Immature natural killer cell (primary cell): Measurements from ENCODE around the gene NEURL4. TPM values are rescaled to one million over a fixed set of nuclear protein-coding genes. Genes with fewer than 3 reads are reported as not detected.
"Not testable (repeated sequence)": the region's sequence is repeated elsewhere in the genome, so short reads cannot be mapped to it uniquely, and the experiment has no call there.

Experiments
- DNase-seq, 3 donors: peaks; one replicate each; pipeline ENCODE4 v3.0.0; 2022; ENCODE audit warnings: mixed read lengths in 1 of 3
- H3K27ac Mint-ChIP-seq, 6 donors: one replicate each; pipeline ENCODE4 v1.8.0; 2020; ENCODE audit warnings: mixed read lengths in 6 of 6, mild to moderate bottlenecking in 5 of 6, inconsistent platforms in 4 of 6, moderate library complexity in 3 of 6
- H3K27me3 Mint-ChIP-seq, 3 donors: one replicate each; pipeline ENCODE4 v1.8.0; 2020 to 2021; ENCODE audit warnings: low read depth in 3 of 3, mild to moderate bottlenecking in 3 of 3, mixed read lengths in 3 of 3, moderate library complexity in 3 of 3, inconsistent platforms in 1 of 3
- H3K36me3 Mint-ChIP-seq, 3 donors: one replicate each; pipeline ENCODE4 v1.8.0; 2020; ENCODE audit warnings: mixed read lengths in 3 of 3, inconsistent platforms in 2 of 3, mild to moderate bottlenecking in 2 of 3
- H3K4me1 Mint-ChIP-seq, 2 donors: one replicate each; pipeline ENCODE4 v1.8.0; 2020; ENCODE audit warnings: inconsistent platforms in 2 of 2, mild to moderate bottlenecking in 2 of 2, mixed read lengths in 2 of 2, moderate library complexity in 1 of 2
- H3K4me3 Mint-ChIP-seq, 5 donors: one replicate each; pipeline ENCODE4 v1.8.0; 2020; ENCODE audit warnings: mild to moderate bottlenecking in 5 of 5, mixed read lengths in 5 of 5, inconsistent platforms in 3 of 5, moderate library complexity in 3 of 5
- H3K9me3 Mint-ChIP-seq, 6 donors: one replicate each; pipeline ENCODE4 v1.8.0; 2020; ENCODE audit warnings: mild to moderate bottlenecking in 6 of 6, mixed read lengths in 6 of 6, inconsistent platforms in 4 of 6, moderate library complexity in 3 of 6
- polyA plus RNA-seq, 3 donors: library from polyadenylated mRNA; unstranded; fragments of 300-500 nt; fragmentation: Illumina TruSeq; gene quantifications; one replicate each; pipeline ENCODE4 v1.2.3, GENCODE V29; 2021

Gene NEURL4
- 1 to 10 TPM in 2 of 3 donors, under 1 TPM in 1; 0.58 to 2.8 (median 1.4) TPM for polyA plus RNA-seq

GRCh38 chr17:7328840-7329373 is at the start of gene NEURL4:
Gene NEURL4, minus strand, starts transcription at chr17:7329335. Its CDS starts 23 bp downstream, at chr17:7329312.
- Mint-ChIP-seq H3K4me3 (peak within 1 kb of the TSS; percentile 91 to 99 (median 97)), H3K36me3 (no peaks in the 10 kb centered on the region), H3K9me3 (no peaks in the 10 kb centered on the region), H3K27ac (peak within 1 kb of the TSS; percentile 94 to 98 (median 96)), H3K27me3 (peaks cover 9 to 14% (median 13%) of the 10 kb centered on the region in 3 donors), H3K4me1 (peaks cover 23 to 31% of the 10 kb centered on the region in 2 donors)
- DNase-seq = no peak

DNA sequence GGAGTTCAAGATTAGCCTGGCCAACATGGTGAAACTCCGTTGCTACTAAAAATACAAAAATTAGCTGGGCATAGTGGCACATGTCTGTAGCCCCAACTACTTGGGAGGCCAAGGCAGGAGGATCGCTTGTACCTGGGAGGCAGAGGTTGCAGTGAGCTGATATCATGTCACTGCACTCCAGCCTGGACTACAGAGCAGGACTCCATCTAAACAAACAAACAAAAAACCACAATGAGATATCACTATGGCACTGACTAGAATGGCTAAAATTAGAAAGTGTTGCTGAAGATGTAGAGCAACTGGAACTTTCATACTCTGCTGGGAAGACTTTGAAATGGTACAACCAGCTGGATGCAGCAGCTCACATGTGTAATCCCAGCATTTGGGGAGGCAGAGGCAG is 45.2 kb upstream of the NEURL4 start:
- Mint-ChIP-seq H3K27ac (no peak overlapping the region), H3K4me1 (no peaks in the 10 kb centered on the region), H3K27me3 (peaks cover 2 to 11% (median 8%) of the 10 kb centered on the region in 3 donors), H3K9me3 (peaks cover 0 to 1% (median 0%) of the 10 kb centered on the region in 6 donors), H3K36me3 (no peaks in the 10 kb centered on the region), H3K4me3 (no peak overlapping the region)
- DNase-seq = no peak

DNA sequence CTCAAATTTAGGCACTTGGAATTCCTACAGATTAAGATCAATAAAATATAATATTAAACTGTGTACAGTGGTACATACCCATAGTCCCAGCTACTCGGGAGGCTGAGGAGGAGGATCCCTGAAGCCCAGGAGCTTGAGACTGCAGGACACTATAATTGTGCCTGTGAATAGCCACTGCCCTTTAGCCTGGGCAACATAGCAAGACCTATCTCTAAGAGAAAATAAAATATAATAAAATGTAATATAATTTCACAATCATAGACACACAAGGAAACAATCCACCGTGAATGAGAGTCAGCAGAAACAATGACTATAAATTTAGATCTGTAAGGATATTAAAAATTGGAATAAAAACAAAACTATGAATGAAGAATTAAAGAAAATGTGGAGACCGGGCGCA is 41.7 kb upstream of the NEURL4 start:
- H3K27me3 Mint-ChIP-seq = peaks cover 2 to 6% (median 5%) of the 10 kb centered on the region in 3 donors
- no peaks in the 10 kb centered on the region for H3K9me3 Mint-ChIP-seq
- H3K27ac Mint-ChIP-seq = no peak overlapping the region
- no peaks in the 10 kb centered on the region for H3K4me1 Mint-ChIP-seq
- no peaks in the 10 kb centered on the region for H3K36me3 Mint-ChIP-seq
- H3K4me3 Mint-ChIP-seq = no peak overlapping the region
- DNase-seq = no peak

DNA sequence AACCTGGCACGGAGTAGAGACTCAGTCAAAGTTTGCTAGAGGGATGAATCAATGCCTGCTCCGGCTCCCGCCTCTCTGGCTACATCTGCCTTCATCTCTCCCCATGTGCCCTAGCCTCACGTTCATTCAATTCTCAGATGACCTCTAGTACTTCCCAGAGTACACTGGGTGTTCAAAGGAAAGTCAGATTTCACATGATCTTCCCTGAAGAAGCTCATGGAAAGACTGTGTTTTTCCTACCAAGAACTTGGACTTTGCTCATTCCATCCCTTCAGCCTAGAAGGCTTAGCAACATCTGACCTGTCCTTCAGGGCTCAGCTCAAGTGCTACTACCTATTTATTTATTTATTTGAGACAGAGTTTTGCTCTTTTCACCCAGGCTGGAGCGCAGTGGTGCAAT is 40.7 kb upstream of the NEURL4 start:
- no peak overlapping the region for H3K4me3 Mint-ChIP-seq
- no peaks in the 10 kb centered on the region for H3K9me3 Mint-ChIP-seq
- no peak for DNase-seq
- no peak overlapping the region for H3K27ac Mint-ChIP-seq
- H3K36me3 Mint-ChIP-seq = no peaks in the 10 kb centered on the region
- H3K27me3 Mint-ChIP-seq = peaks cover 4 to 6% (median 5%) of the 10 kb centered on the region in 3 donors
- no peaks in the 10 kb centered on the region for H3K4me1 Mint-ChIP-seq

DNA sequence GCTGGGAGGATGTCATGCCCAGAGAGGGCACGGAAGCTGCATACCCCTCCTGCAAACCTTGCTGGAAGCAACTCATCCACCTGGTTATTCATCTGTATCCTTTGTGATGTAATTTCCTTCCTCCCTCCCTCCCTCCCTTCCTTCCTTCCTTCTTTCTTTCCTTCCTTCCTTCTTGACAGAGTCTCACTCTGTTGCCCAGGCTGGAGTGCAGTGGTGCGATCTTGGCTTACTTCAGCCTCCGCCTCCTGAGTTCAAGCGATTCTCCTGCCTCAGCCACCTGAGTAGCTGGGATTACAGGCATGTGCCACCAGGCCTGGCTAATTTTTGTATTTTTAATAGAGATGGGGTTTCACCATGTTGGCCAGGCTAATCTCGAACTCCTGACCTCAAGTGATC is 39.5 kb upstream of the NEURL4 start:
- not testable (repeated sequence) for H3K4me3 Mint-ChIP-seq, H3K9me3 Mint-ChIP-seq, H3K4me1 Mint-ChIP-seq, H3K27ac Mint-ChIP-seq, DNase-seq, H3K36me3 Mint-ChIP-seq, H3K27me3 Mint-ChIP-seq

DNA sequence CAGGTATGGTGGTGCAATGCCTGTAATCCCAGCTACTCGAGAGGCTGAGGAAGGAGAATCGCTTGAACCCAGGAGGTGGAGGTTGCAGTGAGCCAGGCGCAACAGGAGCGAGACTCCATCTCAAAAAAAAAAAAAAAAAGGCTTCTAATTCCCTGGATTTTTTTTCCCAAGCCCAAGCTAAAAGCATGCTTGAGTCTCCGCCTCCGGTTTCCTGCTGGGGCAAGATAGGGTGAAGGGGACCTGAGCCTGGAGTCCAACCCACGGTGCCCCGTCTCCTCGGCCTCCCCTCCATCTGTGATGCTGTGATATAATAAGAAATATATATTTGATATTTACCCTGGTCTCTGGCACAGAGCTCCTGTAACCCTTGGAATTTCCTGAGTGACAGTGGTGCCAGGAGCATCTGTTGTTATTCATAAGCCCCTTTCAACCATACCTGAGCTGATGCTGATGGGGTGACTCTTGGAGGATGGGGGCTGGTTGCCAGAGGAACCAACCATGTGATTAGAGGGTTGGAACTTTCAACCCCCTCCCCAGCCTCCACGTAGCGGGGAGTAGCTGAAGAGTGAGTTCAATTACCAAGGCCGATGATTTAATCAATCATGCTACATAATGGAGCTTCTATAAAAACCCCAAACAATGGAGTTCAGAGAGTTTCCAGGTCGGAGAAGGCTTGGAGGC is 38.9 kb upstream of the NEURL4 start:
- Mint-ChIP-seq H3K9me3 (no peaks in the 10 kb centered on the region), H3K4me3 (no peak overlapping the region), H3K27ac (peak overlapping the region in 1 of 6 donors; percentile 40), H3K27me3 (peaks cover 0 to 4% (median 3%) of the 10 kb centered on the region in 3 donors), H3K36me3 (no peaks in the 10 kb centered on the region), H3K4me1 (no peaks in the 10 kb centered on the region)
- no peak for DNase-seq

DNA sequence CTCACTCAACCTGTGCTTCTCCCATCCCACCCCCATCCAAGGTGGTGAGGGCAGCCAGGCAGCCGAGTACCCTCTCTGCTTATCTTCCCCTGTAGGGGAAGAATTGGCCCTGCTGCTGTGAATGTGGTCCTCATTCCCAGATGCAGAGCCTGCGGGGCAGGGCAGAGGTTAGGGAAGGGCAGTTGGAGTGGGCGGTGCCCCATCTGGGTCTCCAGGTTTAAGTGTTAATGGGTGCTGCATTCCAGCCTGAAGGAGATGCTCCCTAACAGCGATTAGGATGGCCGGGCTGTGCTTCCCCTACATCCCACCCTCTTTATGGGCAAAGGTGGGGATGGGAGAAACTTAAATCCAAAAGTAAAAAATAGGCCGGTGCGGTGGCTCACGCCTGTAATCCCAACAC is 37.9 kb upstream of the NEURL4 start:
- H3K27ac Mint-ChIP-seq = no peak overlapping the region
- no peaks in the 10 kb centered on the region for H3K36me3 Mint-ChIP-seq
- DNase-seq = no peak
- no peaks in the 10 kb centered on the region for H3K9me3 Mint-ChIP-seq
- peaks cover 0 to 4% (median 3%) of the 10 kb centered on the region in 3 donors for H3K27me3 Mint-ChIP-seq
- H3K4me1 Mint-ChIP-seq = no peaks in the 10 kb centered on the region
- no peak overlapping the region for H3K4me3 Mint-ChIP-seq

DNA sequence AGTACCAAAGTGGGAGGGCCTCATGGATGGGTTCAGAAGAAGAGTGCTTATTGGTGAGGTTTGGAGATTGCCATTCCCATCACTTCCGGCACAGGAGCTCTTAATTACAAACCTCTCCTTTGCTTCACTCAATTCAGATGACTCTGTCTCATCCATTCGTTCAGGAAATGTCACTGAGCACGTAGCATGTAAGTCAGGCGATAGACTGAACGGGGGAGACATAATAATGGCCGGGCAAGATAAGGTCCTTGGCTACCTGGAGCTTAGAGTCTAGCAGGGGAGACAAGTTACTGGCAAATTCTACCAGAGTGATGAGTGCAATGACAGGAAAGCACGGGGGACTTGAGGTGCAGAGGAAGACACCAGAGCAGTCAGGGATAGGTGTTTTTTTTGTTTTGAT is 36.8 kb upstream of the NEURL4 start:
- H3K9me3 Mint-ChIP-seq, DNase-seq: not testable (repeated sequence)

GRCh38 chr17:7363311-7363710 is 34.2 kb upstream of the NEURL4 start:
- H3K27me3 Mint-ChIP-seq = peaks cover 0 to 4% (median 0%) of the 10 kb centered on the region in 3 donors
- no peak overlapping the region for H3K4me3 Mint-ChIP-seq
- H3K36me3 Mint-ChIP-seq = no peaks in the 10 kb centered on the region
- no peak overlapping the region for H3K27ac Mint-ChIP-seq
- no peaks in the 10 kb centered on the region for H3K4me1 Mint-ChIP-seq
- DNase-seq = no peak
- no peaks in the 10 kb centered on the region for H3K9me3 Mint-ChIP-seq

More for the DNA sequence above, 36.8 kb upstream of the NEURL4 start:
- H3K27me3 Mint-ChIP-seq, H3K4me1 Mint-ChIP-seq, H3K4me3 Mint-ChIP-seq, H3K27ac Mint-ChIP-seq, H3K36me3 Mint-ChIP-seq: not testable (repeated sequence)

DNA sequence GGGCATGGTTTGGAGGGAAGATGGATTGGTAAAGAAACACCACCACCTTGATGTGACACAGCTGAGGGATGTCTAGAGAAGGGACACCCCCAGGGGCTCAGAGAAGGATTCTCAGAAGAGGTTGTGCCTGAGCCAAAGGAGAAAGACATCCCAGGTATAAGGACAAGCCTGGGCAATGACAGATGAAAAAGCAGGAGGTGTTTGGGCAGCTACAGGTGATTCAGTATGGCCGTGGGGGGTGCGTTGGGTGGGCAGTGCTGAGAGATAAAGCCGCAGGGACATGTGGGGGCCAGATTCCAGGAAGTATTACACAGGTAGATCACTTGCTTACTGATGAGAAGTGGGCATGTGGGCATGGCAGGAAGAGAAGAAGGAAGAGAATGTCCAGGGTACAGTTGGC is 32.8 kb upstream of the NEURL4 start:
- no peak for DNase-seq
- peak overlapping the region in 1 of 6 donors; percentile 26 for H3K27ac Mint-ChIP-seq
- H3K9me3 Mint-ChIP-seq = no peaks in the 10 kb centered on the region
- peaks cover 0 to 2% (median 2%) of the 10 kb centered on the region in 3 donors for H3K27me3 Mint-ChIP-seq
- no peaks in the 10 kb centered on the region for H3K4me1 Mint-ChIP-seq
- no peaks in the 10 kb centered on the region for H3K36me3 Mint-ChIP-seq
- H3K4me3 Mint-ChIP-seq = no peak overlapping the region

DNA sequence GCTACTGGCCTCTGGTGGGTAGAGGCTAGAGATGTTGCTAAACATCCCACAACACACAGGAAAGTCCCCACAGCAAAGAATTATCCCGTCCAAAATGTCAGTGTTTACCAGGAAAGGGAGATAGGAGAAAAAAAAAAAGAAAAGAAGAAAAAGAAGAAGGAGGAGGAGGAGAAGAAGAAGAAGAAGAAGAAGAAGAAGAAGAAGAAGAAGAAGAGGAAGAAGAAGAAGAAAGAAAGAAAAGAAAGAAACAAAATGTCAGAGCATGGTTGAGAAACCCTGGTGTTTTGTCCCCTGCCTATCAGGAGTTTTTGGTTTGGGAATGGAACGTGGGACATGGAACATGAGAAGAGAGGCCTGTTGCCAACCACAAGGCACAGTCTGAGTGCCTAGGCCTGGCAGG is 28.2 kb upstream of the NEURL4 start:
- DNase-seq = no peak
- no peak overlapping the region for H3K27ac Mint-ChIP-seq

DNA sequence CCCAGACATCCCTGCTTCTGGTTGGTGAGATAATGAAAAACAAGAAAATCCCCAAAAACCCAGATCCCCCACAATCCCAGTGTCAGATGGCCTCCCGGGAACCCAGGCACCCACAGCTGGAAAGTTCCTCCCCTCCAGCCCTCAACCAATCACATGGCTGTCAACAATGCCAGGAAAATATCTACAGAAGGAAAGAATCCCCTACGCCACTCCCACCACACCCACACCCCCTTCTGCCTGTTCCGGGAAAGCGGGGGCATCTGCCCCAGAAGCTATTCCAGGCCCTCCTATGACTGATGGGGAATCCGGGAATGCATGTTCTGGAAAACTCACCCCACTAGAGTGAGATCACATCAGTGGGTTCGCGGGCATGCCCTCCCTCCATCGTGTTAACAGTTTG is 27.6 kb upstream of the NEURL4 start:
- no peak for DNase-seq
- Mint-ChIP-seq H3K9me3 (no peaks in the 10 kb centered on the region), H3K36me3 (no peaks in the 10 kb centered on the region), H3K27me3 (peaks cover 2 to 8% (median 5%) of the 10 kb centered on the region in 3 donors), H3K4me1 (peaks cover 25 to 32% of the 10 kb centered on the region in 2 donors), H3K27ac (no peak overlapping the region), H3K4me3 (no peak overlapping the region)

More for the DNA sequence above, 28.2 kb upstream of the NEURL4 start:
- no peak overlapping the region for H3K4me3 Mint-ChIP-seq
- H3K9me3 Mint-ChIP-seq = no peaks in the 10 kb centered on the region
- peaks cover 23 to 29% of the 10 kb centered on the region in 2 donors for H3K4me1 Mint-ChIP-seq
- H3K36me3 Mint-ChIP-seq = no peaks in the 10 kb centered on the region
- H3K27me3 Mint-ChIP-seq = peaks cover 2 to 4% (median 3%) of the 10 kb centered on the region in 3 donors

DNA sequence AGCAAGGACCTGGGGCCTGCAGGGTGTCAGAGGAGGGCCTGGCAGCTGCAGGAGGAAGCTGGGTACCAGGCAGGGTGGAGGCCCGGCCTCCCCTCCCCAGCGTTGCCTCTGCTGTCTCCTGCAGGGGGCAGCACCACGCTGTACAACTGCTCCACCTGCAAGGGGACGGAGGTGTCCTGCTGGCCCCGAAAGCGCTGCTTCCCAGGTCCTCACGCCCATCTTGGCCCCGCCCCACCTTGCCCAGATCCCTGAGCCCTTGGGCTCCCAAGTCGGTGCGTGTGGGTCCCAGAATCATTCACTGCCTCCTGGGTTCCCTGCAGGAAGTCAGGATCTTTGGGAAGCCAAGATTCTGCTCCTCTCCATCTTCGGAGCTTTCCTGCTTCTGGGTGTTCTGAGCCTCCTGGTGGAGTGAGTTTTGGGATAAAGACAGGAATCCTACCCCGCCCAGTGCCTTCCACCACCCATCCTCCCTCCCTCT is 27.0 kb upstream of the NEURL4 start:
- H3K36me3 Mint-ChIP-seq = no peaks in the 10 kb centered on the region
- peak overlapping the region in 1 of 5 donors; percentile 9 for H3K4me3 Mint-ChIP-seq
- H3K9me3 Mint-ChIP-seq = no peaks in the 10 kb centered on the region
- peak; percentile 78 to 80 (median 80) for DNase-seq
- peaks cover 5 to 11% (median 5%) of the 10 kb centered on the region in 3 donors for H3K27me3 Mint-ChIP-seq
- H3K27ac Mint-ChIP-seq = no peak overlapping the region
- peaks cover 25 to 35% of the 10 kb centered on the region in 2 donors for H3K4me1 Mint-ChIP-seq

DNA sequence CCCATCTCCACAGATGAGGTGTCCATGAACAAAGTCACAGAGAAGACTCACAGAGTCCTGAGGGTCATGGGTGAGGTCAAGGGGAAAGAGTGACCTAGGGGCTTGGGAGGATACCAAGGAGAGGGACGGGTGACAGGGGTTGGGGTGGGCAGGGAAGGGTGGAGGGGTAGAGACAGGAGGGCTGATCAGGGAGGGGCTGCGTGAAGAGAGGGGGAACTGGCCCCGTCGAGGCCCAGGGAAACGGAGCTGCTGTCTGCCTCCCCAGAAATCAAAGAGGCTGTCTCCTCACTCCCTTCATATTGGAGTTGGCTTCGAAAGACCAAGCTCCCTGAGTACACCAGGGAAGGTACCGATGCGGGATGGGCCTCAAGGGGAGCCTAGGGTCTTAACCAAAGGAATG is 26.4 kb upstream of the NEURL4 start:
- H3K36me3 Mint-ChIP-seq = no peaks in the 10 kb centered on the region
- H3K4me1 Mint-ChIP-seq = peaks cover 25 to 35% of the 10 kb centered on the region in 2 donors
- H3K27me3 Mint-ChIP-seq = peaks cover 5 to 12% (median 5%) of the 10 kb centered on the region in 3 donors
- no peaks in the 10 kb centered on the region for H3K9me3 Mint-ChIP-seq
- peak in 1 of 3 donors; percentile 10 for DNase-seq
- no peak overlapping the region for H3K4me3 Mint-ChIP-seq
- peak overlapping the region in 1 of 6 donors; percentile 34 for H3K27ac Mint-ChIP-seq
